NOMO-1 (cell line): Measurements from ENCODE around the gene PKIB.
"Not testable (repeated sequence)": the region's sequence is repeated elsewhere in the genome, so short reads cannot be mapped to it uniquely, and the experiment has no call there.

Source experiments
- DNase-seq, 2 experiments: peaks; one replicate each; lab custom pipeline; 2025; ENCODE audit not compliant: unreplicated experiment in 2 of 2; lab: John Stamatoyannopoulos, UW

Gene PKIB

GRCh38 chr6:122609881-122610689 lies at the start of gene PKIB:
Gene PKIB (plus strand): TSS chr6:122610405. CDS start chr6:122717795, 107,390 bp downstream.
- peak; percentile 62 to 83 for DNase-seq

- DNase-seq = no peak
These were observed 46.7 kb upstream of the PKIB start for GRCh38 chr6:122563364-122564052.

- no peak for DNase-seq
These were observed 46.0 kb upstream of the PKIB start for GRCh38 chr6:122564230-122564629.

- no peak for DNase-seq
These were observed 44.5 kb upstream of the PKIB start for GRCh38 chr6:122565708-122566107.

- peak in 1 of 2 experiments; percentile 7 for DNase-seq
These were observed 43.2 kb upstream of the PKIB start for GRCh38 chr6:122567034-122567433.

- DNase-seq = no peak
These were observed 41.9 kb upstream of the PKIB start for GRCh38 chr6:122568350-122568749.

GRCh38 chr6:122568797-122569221 lies 41.4 kb upstream of the PKIB start:
- DNase-seq = no peak

- DNase-seq = no peak
These were observed 40.9 kb upstream of the PKIB start for GRCh38 chr6:122569230-122569771.

GRCh38 chr6:122571888-122572287 lies 38.3 kb upstream of the PKIB start:
- no peak for DNase-seq

GRCh38 chr6:122576888-122577287 lies 33.3 kb upstream of the PKIB start:
- DNase-seq = no peak

- no peak for DNase-seq
These were observed 31.2 kb upstream of the PKIB start for GRCh38 chr6:122578961-122579360.

GRCh38 chr6:122580737-122581136 lies 29.5 kb upstream of the PKIB start:
- DNase-seq = peak in 1 of 2 experiments; percentile 21

GRCh38 chr6:122589115-122589514 lies 21.1 kb upstream of the PKIB start:
- no peak for DNase-seq

GRCh38 chr6:122598295-122598694 lies 11.9 kb upstream of the PKIB start:
- DNase-seq = not testable (repeated sequence)

- DNase-seq = no peak
These were observed 5.5 kb upstream of the PKIB start for GRCh38 chr6:122604676-122605075.

GRCh38 chr6:122610690-122611455 lies 668 bp downstream of the PKIB start:
- peak in 1 of 2 experiments; percentile 5 for DNase-seq

- DNase-seq = no peak
These were observed 2.6 kb downstream of the PKIB start for GRCh38 chr6:122612838-122613237.

GRCh38 chr6:122614303-122614702 lies 4.1 kb downstream of the PKIB start:
- no peak for DNase-seq

- no peak for DNase-seq
These were observed 5.2 kb downstream of the PKIB start for GRCh38 chr6:122615409-122615808.

- no peak for DNase-seq
These were observed 6.7 kb downstream of the PKIB start for GRCh38 chr6:122616877-122617276.

GRCh38 chr6:122619309-122619708 lies 9.1 kb downstream of the PKIB start:
- no peak for DNase-seq
